IPS DF 19.7 (cell line): ENCODE data around the gene WDR44.
"Not testable (repeated sequence)": the region's sequence is repeated elsewhere in the genome, so short reads cannot be mapped to it uniquely, and the experiment has no call there.

Experiments used
- DNase-seq: peaks from one replicate; pipeline ENCODE4 v3.0.0-alpha.2; 2013; ENCODE audit warnings: low read depth, low spot score

Gene WDR44, protein sequence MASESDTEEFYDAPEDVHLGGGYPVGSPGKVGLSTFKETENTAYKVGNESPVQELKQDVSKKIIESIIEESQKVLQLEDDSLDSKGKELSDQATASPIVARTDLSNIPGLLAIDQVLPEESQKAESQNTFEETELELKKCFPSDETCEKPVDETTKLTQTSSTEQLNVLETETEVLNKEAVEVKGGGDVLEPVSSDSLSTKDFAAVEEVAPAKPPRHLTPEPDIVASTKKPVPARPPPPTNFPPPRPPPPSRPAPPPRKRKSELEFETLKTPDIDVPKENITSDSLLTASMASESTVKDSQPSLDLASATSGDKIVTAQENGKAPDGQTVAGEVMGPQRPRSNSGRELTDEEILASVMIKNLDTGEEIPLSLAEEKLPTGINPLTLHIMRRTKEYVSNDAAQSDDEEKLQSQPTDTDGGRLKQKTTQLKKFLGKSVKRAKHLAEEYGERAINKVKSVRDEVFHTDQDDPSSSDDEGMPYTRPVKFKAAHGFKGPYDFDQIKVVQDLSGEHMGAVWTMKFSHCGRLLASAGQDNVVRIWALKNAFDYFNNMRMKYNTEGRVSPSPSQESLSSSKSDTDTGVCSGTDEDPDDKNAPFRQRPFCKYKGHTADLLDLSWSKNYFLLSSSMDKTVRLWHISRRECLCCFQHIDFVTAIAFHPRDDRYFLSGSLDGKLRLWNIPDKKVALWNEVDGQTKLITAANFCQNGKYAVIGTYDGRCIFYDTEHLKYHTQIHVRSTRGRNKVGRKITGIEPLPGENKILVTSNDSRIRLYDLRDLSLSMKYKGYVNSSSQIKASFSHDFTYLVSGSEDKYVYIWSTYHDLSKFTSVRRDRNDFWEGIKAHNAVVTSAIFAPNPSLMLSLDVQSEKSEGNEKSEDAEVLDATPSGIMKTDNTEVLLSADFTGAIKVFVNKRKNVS

GRCh38 chrX:118345464-118346257 lies at the start of gene WDR44:
Gene WDR44, plus strand, starts transcription at chrX:118346106. Its CDS starts 398 bp downstream, at chrX:118346504.
- DNase-seq: peak; percentile 61

GRCh38 chrX:118305827-118306226 lies 40.1 kb upstream of the WDR44 start:
- not testable (repeated sequence) for DNase-seq

DNA sequence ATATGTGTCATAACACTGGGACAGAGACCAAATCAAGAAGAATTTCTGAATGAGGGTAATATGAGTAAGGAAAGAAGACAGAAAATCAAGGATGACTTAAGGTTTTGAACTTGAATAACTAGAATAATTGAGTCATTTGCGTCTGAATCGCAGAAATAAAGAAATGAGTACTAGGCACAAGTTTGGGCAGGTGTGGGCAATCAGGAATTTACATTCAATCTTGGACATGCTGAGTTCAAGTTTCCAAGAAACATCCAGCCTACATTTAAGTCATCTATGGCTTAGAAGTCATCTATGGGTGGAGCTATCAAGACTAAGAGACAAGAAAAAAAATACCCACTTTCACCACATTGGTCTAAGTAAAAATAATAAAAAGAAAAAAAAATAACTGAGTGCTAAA lies 30.4 kb upstream of the WDR44 start:
- no peak for DNase-seq

DNA sequence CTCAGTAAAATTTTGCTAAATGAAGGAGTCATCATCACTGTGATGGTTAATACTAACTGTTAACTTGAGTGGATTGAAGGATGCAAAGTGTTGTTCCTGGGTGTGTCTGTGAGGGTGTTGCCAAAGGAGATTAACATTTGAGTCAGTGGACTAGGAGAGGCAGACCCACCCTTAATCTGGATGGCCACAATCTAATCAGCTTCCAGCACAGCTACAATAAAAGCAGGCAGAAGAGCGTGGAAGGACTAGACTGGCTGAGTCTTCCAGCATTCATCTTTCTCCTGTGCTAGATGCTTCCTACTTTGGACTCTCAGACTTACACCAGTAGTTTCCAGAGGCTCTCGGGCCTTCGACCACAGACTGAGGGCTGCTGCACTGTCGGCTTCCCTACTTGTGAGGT lies 21.3 kb upstream of the WDR44 start:
- DNase-seq: no peak

GRCh38 chrX:118325453-118325852 lies 20.5 kb upstream of the WDR44 start:
- DNase-seq: no peak

DNA sequence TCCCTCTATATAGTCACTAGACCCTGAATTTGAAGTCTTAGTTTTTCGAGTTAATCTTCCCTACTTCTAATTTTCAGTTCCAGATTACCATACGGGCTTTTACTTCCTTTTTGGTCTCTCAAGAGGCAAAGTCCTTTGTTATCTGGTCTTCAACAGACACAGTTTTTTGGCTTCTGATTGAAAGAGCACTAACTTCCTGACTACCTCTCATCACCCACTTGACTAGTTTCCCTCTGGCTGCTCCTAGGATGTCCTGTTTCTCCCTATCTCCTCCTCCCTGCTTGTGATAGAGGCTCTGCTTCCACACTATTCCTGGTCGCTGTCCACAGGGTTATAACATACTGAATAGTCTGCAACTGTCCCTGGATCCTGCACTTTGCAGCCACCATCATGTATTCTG lies 16.7 kb upstream of the WDR44 start:
- DNase-seq: no peak

DNA sequence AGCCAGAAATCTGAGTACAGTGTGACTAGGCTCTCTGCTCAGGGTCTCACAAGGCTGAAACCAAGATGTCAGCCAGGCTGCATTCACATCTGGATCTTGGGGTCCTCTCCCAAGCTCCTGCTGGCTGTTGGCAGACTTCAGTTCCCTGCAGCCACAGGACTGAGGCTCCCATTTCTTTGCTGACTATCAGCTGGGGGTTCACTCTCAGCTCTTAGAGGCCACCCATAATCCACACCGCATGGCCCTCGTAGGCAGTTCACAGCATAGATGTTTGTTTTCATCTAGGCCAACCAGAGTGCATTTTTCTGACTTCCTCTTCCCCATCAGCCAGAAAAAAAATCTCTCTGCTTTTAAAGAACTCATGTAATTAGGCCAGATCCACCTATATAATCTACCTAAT lies 8.2 kb upstream of the WDR44 start:
- no peak for DNase-seq

GRCh38 chrX:118338930-118339329 lies 7.0 kb upstream of the WDR44 start:
- no peak for DNase-seq

DNA sequence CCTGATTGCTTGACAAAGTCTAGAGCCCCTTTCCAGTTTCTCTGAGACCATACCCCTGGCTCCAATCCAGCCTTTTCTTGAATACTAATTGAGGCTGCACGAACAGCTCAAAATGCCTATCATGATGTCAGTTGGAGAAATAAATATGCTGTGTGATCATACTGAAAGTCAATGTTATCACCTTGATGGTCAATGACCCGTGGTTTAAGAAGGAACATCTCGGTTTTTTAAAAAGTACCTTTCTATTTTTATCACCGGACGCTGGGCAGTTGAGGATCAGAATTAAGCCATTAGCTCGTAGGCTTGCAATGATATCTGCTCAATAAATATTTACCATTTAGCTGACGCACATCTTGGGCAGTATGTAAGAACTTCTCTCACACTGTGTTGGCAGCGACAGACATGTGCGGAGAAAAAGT lies 852 bp upstream of the WDR44 start:
- DNase-seq: no peak

DNA sequence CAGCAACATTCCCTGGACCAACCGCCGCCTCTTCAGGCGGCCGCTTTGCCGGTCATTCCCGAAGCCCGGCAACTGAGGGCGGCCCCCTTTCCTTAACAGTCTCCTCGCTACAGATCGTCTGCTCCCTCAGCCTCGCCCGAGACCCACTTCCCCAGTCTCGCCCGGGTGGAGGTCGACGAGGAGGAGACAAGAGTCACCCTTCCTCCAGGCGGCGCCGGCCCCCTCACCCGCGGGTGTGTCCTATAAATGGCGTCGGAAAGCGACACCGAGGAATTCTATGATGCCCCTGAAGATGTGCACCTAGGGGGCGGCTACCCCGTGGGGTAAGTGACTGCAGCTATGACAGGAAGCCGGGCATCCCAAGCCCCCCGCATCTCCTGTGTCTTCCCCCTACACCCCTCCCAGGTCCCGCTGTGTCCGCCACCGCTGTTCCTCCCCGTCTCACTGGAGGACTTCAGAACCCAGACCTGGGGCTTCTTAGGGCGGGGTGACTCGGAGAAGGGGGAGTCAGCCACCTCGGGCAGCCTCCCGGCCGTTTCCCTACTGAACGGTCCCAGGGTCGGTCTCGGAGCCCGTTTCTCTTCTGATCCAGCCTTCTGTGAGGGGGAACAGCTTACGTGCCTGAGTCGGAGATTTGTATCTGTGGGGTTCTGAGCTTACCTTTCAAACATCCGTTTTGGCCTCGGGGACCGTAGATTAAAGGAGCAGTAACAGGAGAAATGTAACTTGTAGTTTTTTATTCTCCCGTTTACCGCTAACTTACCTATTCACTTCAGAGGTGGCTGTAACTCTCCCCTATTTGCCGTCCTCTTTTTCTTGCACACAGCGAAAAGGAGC lies 570 bp downstream of the WDR44 start:
- DNase-seq: no peak

DNA sequence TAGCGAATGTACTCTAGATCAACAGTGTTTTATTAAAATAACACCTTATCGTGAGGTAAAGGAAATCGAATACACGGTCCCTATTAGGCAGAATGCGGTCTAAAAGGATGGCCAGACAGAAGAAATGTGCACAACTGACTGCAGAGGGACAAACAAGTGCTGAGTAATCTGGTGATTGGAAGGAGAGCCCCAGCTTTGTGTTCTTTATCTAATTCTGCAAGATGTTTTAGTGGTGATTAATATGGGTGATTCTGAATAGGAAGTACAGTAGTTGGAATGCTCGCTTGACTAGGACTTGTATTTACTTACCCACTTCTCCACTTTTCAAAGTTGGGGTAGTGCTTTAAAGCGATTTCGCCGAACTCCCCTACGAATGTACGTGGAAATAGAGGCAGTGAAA lies 1.2 kb downstream of the WDR44 start:
- DNase-seq: no peak

- DNase-seq: no peak
Observed at GRCh38 chrX:118347736-118348135, 1.8 kb downstream of the WDR44 start.

GRCh38 chrX:118348186-118348810 lies 2.4 kb downstream of the WDR44 start:
- peak; percentile 5 for DNase-seq

DNA sequence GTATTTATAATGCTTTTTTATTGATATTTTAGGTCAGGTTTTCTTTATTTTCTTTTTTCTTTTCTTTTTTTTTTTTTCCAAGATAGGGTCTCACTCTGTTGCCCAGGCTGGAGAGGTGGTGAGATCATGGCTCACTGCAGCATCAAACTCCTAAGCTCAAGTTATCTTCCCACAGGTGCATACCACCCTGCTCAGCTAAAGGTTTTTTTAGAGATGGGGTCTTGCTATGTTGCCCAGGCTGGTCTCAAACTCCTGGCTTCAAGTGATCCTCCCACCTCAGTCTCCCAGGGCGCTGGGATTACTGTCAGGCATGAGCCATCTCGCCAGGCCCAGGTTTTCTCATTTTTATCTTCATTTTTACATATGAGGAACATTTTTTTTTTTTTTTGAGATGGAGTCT lies 3.3 kb downstream of the WDR44 start:
- DNase-seq: no peak

GRCh38 chrX:118350221-118350620 lies 4.3 kb downstream of the WDR44 start:
- DNase-seq: no peak

- DNase-seq: no peak
Observed at GRCh38 chrX:118350706-118351105, 4.8 kb downstream of the WDR44 start.

DNA sequence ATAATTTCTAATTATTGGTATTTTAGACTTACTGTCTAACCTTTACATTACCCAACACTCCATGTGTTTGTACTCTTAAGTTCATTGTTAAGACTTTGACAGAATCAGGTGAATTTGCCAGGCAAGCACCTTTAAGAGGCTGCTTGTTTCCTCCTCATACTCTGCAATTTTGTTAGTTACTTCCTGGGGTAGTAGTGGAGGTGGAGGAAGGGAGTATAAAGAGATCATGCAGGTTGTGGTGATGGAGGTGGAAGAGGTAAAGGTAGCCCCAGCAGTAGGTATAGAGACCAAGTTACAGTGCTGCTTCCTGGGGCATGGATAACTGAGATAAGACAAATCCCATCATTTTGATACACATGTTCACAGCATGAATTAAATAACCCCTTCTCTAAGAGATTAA lies 6.7 kb downstream of the WDR44 start:
- no peak for DNase-seq

- no peak for DNase-seq
Observed at GRCh38 chrX:118353081-118353850, 7.4 kb downstream of the WDR44 start.

- DNase-seq: no peak
Observed at GRCh38 chrX:118355225-118355920, 9.5 kb downstream of the WDR44 start.
